ENCODE results near the gene CASK.

Gene CASK

GRCh38 chrX:41718481-41719235, 204.7 kb downstream of the CASK start:
- Histone ChIP-seq H3K36me3 (ENCODE audit: control insufficient read depth, insufficient read depth, low read length) (peaks cover 14% of the 10 kb centered on the region; the same call in 1 of the 2 replicates), H3K4me3 (ENCODE audit: low read depth, low read length) (no peak overlapping the region), H3K27ac (ENCODE audit: low read depth, low read length) (peak overlapping the region; percentile 71), H3K27me3 (ENCODE audit: control insufficient read depth, insufficient read depth, low read length) (no peaks in the 10 kb centered on the region; the same call in 1 of the 2 replicates), H3K9me3 (ENCODE audit: control insufficient read depth, insufficient read depth, low read depth, low read length) (peaks cover 43% of the 10 kb centered on the region), H3K9ac (ENCODE audit: low read length) (no peak overlapping the region), H3K4me1 (ENCODE audit: control insufficient read depth, insufficient read depth, low read length) (peaks cover 11% of the 10 kb centered on the region)

DNA sequence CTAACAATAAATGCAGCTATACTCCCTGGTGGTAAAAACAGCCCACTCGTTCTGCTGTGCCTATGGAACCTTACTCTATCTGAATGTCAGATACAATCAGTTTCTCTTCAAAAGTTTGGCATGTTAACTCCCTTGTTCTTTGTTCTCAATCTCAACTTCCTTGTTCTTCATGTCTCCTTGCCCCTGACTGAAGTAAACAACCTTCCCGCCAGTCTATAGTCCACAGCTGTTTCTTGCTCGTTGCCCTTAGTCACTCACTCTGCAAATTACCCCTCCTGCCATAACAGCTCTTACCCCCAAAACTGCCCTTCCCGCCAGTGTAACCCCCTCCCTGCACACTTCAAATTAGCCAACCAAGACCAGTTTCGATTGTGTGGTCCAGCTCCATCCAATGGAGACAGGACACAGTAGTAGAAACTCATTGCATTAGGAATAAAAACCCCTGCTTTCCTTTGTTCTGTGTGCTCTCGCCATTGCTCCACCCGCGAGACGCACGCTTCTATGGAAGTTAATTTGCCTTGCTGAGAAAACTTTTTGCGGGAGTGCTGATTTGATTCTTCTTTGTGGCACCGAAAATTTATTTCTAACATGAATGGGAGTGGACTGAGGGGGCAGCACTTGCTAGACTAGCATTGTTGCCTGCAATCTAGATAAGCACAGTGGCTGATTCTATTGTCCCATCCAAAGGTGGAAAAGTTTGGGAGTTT, 206.4 kb downstream of the CASK start:
- Histone ChIP-seq H3K9me3 (ENCODE audit: control insufficient read depth, insufficient read depth, low read depth, low read length) (peaks cover 40% of the 10 kb centered on the region), H3K36me3 (ENCODE audit: control insufficient read depth, insufficient read depth, low read length) (peaks cover 11% of the 10 kb centered on the region; the same call in 1 of the 2 replicates), H3K27ac (ENCODE audit: low read depth, low read length) (no peak overlapping the region), H3K27me3 (ENCODE audit: control insufficient read depth, insufficient read depth, low read length) (no peaks in the 10 kb centered on the region), H3K4me3 (ENCODE audit: low read depth, low read length) (no peak overlapping the region), H3K9ac (ENCODE audit: low read length) (no peak overlapping the region), H3K4me1 (ENCODE audit: control insufficient read depth, insufficient read depth, low read length) (peaks cover 11% of the 10 kb centered on the region)

- Histone ChIP-seq H3K27ac (ENCODE audit: low read depth, low read length) (no peak overlapping the region), H3K27me3 (ENCODE audit: control insufficient read depth, insufficient read depth, low read length) (no peaks in the 10 kb centered on the region), H3K9ac (ENCODE audit: low read length) (no peak overlapping the region), H3K9me3 (ENCODE audit: control insufficient read depth, insufficient read depth, low read depth, low read length) (peaks cover 39% of the 10 kb centered on the region), H3K4me3 (ENCODE audit: low read depth, low read length) (no peak overlapping the region), H3K4me1 (ENCODE audit: control insufficient read depth, insufficient read depth, low read length) (peaks cover 17% of the 10 kb centered on the region), H3K36me3 (ENCODE audit: control insufficient read depth, insufficient read depth, low read length) (peaks cover 9% of the 10 kb centered on the region; the same call in 1 of the 2 replicates)
Measured at GRCh38 chrX:41716222-41716621, 207.1 kb downstream of the CASK start.

DNA sequence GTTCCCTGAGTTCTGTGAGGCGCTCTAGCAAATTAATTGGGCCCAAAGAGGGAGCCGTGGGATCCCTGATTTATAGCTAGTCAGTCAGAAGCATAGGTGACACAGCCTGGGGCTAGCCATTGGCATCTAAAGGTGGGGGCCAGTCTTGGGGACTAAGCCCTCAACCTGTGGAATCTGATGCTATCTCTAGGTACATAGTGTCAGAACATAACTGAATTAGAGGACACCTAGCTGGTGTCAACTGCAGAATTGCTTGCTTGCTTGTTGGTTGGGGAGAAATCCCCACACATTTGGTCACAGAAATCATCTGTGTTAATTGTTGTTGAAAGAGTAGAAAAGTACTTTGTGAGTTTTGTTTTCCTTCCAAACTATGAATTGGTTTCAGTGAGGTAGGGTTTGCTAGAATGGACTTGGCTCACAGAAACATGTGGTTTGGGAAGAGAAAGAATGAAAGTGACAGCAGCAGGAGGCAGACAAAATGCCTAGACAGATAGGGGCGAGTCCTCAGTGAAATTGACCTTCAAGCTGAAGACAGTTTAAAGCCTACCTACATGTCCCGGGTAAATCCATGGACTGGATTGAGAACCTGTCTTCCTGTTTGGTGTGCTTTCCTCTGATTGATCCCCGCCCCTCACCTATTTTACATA, 212.2 kb downstream of the CASK start:
- Histone ChIP-seq H3K36me3 (ENCODE audit: control insufficient read depth, insufficient read depth, low read length) (no peaks in the 10 kb centered on the region), H3K27me3 (ENCODE audit: control insufficient read depth, insufficient read depth, low read length) (no peaks in the 10 kb centered on the region)

DNA sequence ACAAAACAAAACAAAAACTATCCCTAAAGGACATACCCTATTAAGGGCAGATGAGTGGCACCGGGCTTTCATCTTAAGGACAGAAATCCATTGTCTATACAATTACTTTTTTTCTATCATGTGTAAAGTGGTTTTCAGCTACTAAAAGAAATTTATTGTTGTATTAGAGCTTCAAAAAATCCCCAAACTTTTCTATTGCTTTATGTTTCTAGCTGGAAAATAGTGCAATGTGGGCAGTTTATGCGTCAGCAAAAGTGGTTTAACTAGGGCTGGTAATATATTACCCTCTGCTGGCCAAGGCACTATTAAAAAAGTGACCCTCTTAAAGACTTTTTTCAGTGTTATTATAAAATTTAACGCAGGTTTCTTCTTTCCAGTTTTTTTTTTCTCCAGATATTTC, 214.9 kb downstream of the CASK start:
- H3K9me3 ChIP-seq (ENCODE audit: control insufficient read depth, insufficient read depth, low read depth, low read length), result no peaks in the 10 kb centered on the region
- H3K4me3 ChIP-seq (ENCODE audit: low read depth, low read length), result no peak overlapping the region
- H3K27ac ChIP-seq (ENCODE audit: low read depth, low read length), result no peak overlapping the region
- no peaks in the 10 kb centered on the region for H3K27me3 ChIP-seq (ENCODE audit: control insufficient read depth, insufficient read depth, low read length)
- H3K4me1 ChIP-seq (ENCODE audit: control insufficient read depth, insufficient read depth, low read length), result peaks cover 23% of the 10 kb centered on the region
- no peaks in the 10 kb centered on the region for H3K36me3 ChIP-seq (ENCODE audit: control insufficient read depth, insufficient read depth, low read length)
- H3K9ac ChIP-seq (ENCODE audit: low read length), result no peak overlapping the region

More for the DNA sequence above, 212.2 kb downstream of the CASK start:
- Histone ChIP-seq H3K9me3 (ENCODE audit: control insufficient read depth, insufficient read depth, low read depth, low read length) (no peaks in the 10 kb centered on the region; the same call in 1 of the 2 replicates), H3K9ac (ENCODE audit: low read length) (no peak overlapping the region), H3K4me3 (ENCODE audit: low read depth, low read length) (no peak overlapping the region), H3K4me1 (ENCODE audit: control insufficient read depth, insufficient read depth, low read length) (peaks cover 17% of the 10 kb centered on the region), H3K27ac (ENCODE audit: low read depth, low read length) (no peak overlapping the region)

DNA sequence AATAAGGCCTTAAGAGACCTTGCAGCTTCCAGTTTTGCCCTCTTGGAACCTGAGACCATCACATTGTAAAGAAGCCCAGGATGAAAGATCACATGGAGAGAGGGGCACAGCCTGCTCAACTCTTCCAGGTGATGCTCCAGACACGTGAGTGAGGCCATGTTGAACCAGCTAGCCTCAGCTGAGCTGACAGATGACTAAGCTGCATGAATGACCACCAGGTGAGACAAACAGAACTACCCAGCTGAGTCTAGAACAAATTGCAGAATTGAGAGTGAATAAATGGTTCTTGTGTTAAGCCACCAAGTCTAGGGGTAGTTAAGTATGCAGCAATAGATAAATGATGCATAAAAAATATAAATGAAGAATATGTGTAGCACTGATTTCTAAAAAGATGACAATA, 216.1 kb downstream of the CASK start:
- H3K4me1 ChIP-seq (ENCODE audit: control insufficient read depth, insufficient read depth, low read length), result peaks cover 23% of the 10 kb centered on the region
- H3K9ac ChIP-seq (ENCODE audit: low read length), result no peak overlapping the region
- H3K4me3 ChIP-seq (ENCODE audit: low read depth, low read length), result no peak overlapping the region
- H3K27ac ChIP-seq (ENCODE audit: low read depth, low read length), result no peak overlapping the region
- no peaks in the 10 kb centered on the region for H3K27me3 ChIP-seq (ENCODE audit: control insufficient read depth, insufficient read depth, low read length)
- H3K9me3 ChIP-seq (ENCODE audit: control insufficient read depth, insufficient read depth, low read depth, low read length), result no peaks in the 10 kb centered on the region
- no peaks in the 10 kb centered on the region for H3K36me3 ChIP-seq (ENCODE audit: control insufficient read depth, insufficient read depth, low read length)

- Histone ChIP-seq H3K9me3 (ENCODE audit: control insufficient read depth, insufficient read depth, low read depth, low read length) (no peaks in the 10 kb centered on the region), H3K36me3 (ENCODE audit: control insufficient read depth, insufficient read depth, low read length) (no peaks in the 10 kb centered on the region), H3K4me3 (ENCODE audit: low read depth, low read length) (no peak overlapping the region), H3K27me3 (ENCODE audit: control insufficient read depth, insufficient read depth, low read length) (no peaks in the 10 kb centered on the region), H3K4me1 (ENCODE audit: control insufficient read depth, insufficient read depth, low read length) (peaks cover 19% of the 10 kb centered on the region), H3K27ac (ENCODE audit: low read depth, low read length) (no peak overlapping the region), H3K9ac (ENCODE audit: low read length) (no peak overlapping the region)
Measured at GRCh38 chrX:41705680-41706374, 217.5 kb downstream of the CASK start.

DNA sequence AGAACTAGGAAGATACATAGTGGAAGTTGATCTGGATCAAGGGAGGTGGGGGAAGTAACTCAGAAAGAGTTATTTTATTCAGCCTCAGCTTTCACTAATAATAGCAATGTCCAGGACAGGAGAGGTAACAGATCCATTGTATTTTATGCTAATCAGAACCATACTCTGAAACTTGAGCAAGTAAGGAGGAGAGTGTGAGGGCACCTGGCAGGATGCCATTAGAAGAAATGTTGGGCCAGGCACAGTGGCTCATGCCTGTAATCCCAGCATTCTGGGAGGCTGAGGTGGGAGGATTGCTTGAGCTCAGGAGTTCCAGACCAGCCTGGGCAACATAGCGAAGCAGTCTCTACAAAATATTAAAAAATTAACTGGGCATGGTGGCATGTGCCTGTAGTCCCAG, 218.3 kb downstream of the CASK start:
- H3K27me3 ChIP-seq (ENCODE audit: control insufficient read depth, insufficient read depth, low read length), result no peaks in the 10 kb centered on the region
- H3K4me3 ChIP-seq (ENCODE audit: low read depth, low read length), result no peak overlapping the region
- H3K4me1 ChIP-seq (ENCODE audit: control insufficient read depth, insufficient read depth, low read length), result peaks cover 12% of the 10 kb centered on the region
- H3K27ac ChIP-seq (ENCODE audit: low read depth, low read length), result no peak overlapping the region
- H3K36me3 ChIP-seq (ENCODE audit: control insufficient read depth, insufficient read depth, low read length), result no peaks in the 10 kb centered on the region
- H3K9ac ChIP-seq (ENCODE audit: low read length), result no peak overlapping the region
- no peaks in the 10 kb centered on the region for H3K9me3 ChIP-seq (ENCODE audit: control insufficient read depth, insufficient read depth, low read depth, low read length)

- H3K9ac ChIP-seq (ENCODE audit: low read length), result no peak overlapping the region
- H3K9me3 ChIP-seq (ENCODE audit: control insufficient read depth, insufficient read depth, low read depth, low read length), result no peaks in the 10 kb centered on the region
- H3K36me3 ChIP-seq (ENCODE audit: control insufficient read depth, insufficient read depth, low read length), result no peaks in the 10 kb centered on the region
- H3K27me3 ChIP-seq (ENCODE audit: control insufficient read depth, insufficient read depth, low read length), result no peaks in the 10 kb centered on the region
- H3K4me1 ChIP-seq (ENCODE audit: control insufficient read depth, insufficient read depth, low read length), result peaks cover 12% of the 10 kb centered on the region
- H3K27ac ChIP-seq (ENCODE audit: low read depth, low read length), result no peak overlapping the region
- H3K4me3 ChIP-seq (ENCODE audit: low read depth, low read length), result no peak overlapping the region
Measured at GRCh38 chrX:41703574-41704029, 219.8 kb downstream of the CASK start.

DNA sequence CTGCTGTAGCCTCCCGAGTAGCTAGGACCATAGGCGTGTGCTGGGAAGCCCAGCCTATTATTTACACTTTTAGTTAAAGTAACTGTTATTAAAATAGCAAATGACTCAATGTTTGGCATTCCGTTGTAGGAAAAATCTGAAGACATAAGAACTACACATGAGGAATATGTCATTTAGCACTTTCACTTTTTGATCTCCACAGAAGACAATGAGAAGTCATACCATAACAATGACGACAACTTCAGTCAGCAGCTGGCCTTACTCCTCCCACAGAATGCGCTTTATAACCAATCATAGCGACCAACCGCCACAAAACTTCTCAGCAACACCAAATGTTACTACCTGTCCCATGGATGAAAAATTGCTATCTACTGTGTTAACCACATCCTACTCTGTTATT, 227.9 kb downstream of the CASK start:
- Histone ChIP-seq H3K27me3 (ENCODE audit: control insufficient read depth, insufficient read depth, low read length) (no peaks in the 10 kb centered on the region), H3K4me3 (ENCODE audit: low read depth, low read length) (no peak overlapping the region), H3K9ac (ENCODE audit: low read length) (no peak overlapping the region)

More for the DNA sequence above, 227.9 kb downstream of the CASK start:
- no peak overlapping the region for H3K27ac ChIP-seq (ENCODE audit: low read depth, low read length)
- H3K4me1 ChIP-seq (ENCODE audit: control insufficient read depth, insufficient read depth, low read length), result no peaks in the 10 kb centered on the region
- H3K9me3 ChIP-seq (ENCODE audit: control insufficient read depth, insufficient read depth, low read depth, low read length), result no peaks in the 10 kb centered on the region; the same call in 1 of the 2 replicates
- no peaks in the 10 kb centered on the region for H3K36me3 ChIP-seq (ENCODE audit: control insufficient read depth, insufficient read depth, low read length)

Measured in HUES6 (cell line).